ENCODE measurements around the gene MYO15A.

DNA sequence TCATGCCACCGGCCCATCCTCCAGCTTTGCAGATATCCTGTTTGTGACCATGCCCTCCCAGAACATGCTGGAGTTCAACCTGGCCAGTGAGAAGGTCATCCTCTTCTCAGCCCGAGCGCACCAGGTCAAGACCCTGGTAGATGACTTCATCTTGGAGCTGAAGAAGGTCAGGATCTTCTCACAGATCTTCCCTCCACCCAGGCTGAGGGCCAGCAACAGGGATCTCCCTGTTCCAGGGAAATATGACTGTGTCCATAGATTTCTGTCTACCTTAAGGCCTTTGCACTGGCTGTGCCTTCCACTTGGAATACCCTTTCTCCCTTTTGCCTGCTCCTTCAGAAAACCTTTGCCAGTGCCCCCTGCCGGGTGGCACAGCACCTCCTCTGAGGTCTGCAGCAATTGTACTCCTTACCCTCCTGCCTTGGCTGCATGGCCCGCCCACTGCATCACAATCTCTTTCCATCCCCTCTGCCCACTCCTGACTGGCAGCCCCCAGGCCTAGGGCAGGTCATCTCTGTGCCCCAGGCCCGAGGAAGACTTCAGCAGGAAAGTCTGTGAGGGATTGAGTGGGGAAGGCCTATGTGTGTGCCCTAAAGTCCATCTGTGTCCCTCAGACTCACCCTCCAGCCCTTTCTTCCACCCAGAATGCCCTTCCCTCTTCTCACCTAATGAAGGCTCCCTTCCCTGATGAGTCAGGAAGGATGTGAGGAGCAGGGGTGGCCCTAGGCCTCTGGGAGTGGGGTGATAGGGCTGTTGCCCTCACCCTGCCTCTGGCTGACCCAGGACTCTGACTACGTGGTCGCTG is 47.8 kb downstream of the MYO15A start:
- TF ChIP-seq POLR2AphosphoS5 (IDR thresholded peaks at IDR 0.05), result no peak
- TF ChIP-seq, protein P1, sequence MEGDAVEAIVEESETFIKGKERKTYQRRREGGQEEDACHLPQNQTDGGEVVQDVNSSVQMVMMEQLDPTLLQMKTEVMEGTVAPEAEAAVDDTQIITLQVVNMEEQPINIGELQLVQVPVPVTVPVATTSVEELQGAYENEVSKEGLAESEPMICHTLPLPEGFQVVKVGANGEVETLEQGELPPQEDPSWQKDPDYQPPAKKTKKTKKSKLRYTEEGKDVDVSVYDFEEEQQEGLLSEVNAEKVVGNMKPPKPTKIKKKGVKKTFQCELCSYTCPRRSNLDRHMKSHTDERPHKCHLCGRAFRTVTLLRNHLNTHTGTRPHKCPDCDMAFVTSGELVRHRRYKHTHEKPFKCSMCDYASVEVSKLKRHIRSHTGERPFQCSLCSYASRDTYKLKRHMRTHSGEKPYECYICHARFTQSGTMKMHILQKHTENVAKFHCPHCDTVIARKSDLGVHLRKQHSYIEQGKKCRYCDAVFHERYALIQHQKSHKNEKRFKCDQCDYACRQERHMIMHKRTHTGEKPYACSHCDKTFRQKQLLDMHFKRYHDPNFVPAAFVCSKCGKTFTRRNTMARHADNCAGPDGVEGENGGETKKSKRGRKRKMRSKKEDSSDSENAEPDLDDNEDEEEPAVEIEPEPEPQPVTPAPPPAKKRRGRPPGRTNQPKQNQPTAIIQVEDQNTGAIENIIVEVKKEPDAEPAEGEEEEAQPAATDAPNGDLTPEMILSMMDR (IDR thresholded peaks at IDR 0.05), result no peak
- TF ChIP-seq POLR2A (IDR thresholded peaks at IDR 0.05; ENCODE audit: low read depth), result no peak
- TF ChIP-seq EP300 (IDR thresholded peaks at IDR 0.05), result no peak

All from esophagus muscularis mucosa (tissue), 4 donors.